CD4-positive, CD25-positive, alpha-beta regulatory T cell (primary cell): ENCODE results near the gene PTGER2. TPM values are rescaled to one million over a fixed set of nuclear protein-coding genes. Genes with fewer than 3 reads are reported as not detected.

ENCODE experiments used
- ATAC-seq, 2 donors: fragments of 150-1000 bp; cut with Tn5 transposase; one replicate each; pipeline ENCODE4 v1.10.0; 2021; ENCODE audit warnings: low read depth in 2 of 2, moderate number of reproducible peaks in 2 of 2, moderate library complexity in 1 of 2
- DNase-seq, 3 donors: peaks; one replicate each; pipeline versions ENCODE4 v3.0.0 to v3.0.0-alpha.2; 2012 to 2022; ENCODE audit warnings: mixed read lengths in 1 of 3
- H3K27ac ChIP-seq: one replicate; pipeline ENCODE4 v1.7.0; 2013; ENCODE audit warnings: mild to moderate bottlenecking, low read length; ENCODE audit not compliant: insufficient read depth, poor library complexity, severe bottlenecking
- H3K27me3 ChIP-seq: one replicate; pipeline ENCODE4 v1.7.0; 2013; ENCODE audit warnings: low read length; ENCODE audit not compliant: control insufficient read depth, insufficient read depth
- H3K36me3 ChIP-seq: one replicate; pipeline ENCODE4 v1.7.0; 2013; ENCODE audit warnings: mild to moderate bottlenecking, low read length, moderate library complexity; ENCODE audit not compliant: control insufficient read depth, insufficient read depth
- H3K4me1 ChIP-seq: 2 replicates; pipeline ENCODE4 v1.7.0; 2013; ENCODE audit warnings: mild to moderate bottlenecking, low read length; ENCODE audit not compliant: insufficient read depth, control insufficient read depth, poor library complexity, severe bottlenecking
- H3K4me3 ChIP-seq: one replicate; pipeline ENCODE4 v1.7.0; 2013; ENCODE audit warnings: low read depth, mild to moderate bottlenecking, low read length, moderate library complexity
- H3K9me3 ChIP-seq, 2 experiments: 1 replicate in 1 of 2; 2 replicates in 1 of 2; pipeline ENCODE4 v1.7.0; 2013; ENCODE audit warnings: low read length in 2 of 2, mild to moderate bottlenecking in 1 of 2, moderate library complexity in 1 of 2; ENCODE audit not compliant: control insufficient read depth in 2 of 2
- H3K27ac Mint-ChIP-seq, 3 donors: one replicate each; pipeline ENCODE4 v1.8.0; 2020 to 2022; ENCODE audit warnings: mild to moderate bottlenecking in 3 of 3, mixed read lengths in 3 of 3, moderate library complexity in 2 of 3
- H3K27me3 Mint-ChIP-seq: one replicate; pipeline ENCODE4 v1.8.0; 2022; ENCODE audit warnings: mild to moderate bottlenecking, mixed read lengths
- H3K36me3 Mint-ChIP-seq: one replicate; pipeline ENCODE4 v1.8.0; 2020; ENCODE audit warnings: mixed read lengths
- H3K4me1 Mint-ChIP-seq, 4 donors: one replicate each; pipeline ENCODE4 v1.8.0; 2020 to 2022; ENCODE audit warnings: mixed read lengths in 4 of 4, mild to moderate bottlenecking in 1 of 4
- H3K4me3 Mint-ChIP-seq, 4 donors: one replicate each; pipeline ENCODE4 v1.8.0; 2020 to 2022; ENCODE audit warnings: mild to moderate bottlenecking in 4 of 4, mixed read lengths in 4 of 4, moderate library complexity in 3 of 4
- H3K9me3 Mint-ChIP-seq, 7 donors: one replicate each; pipeline ENCODE4 v1.8.0; 2020 to 2022; ENCODE audit warnings: mixed read lengths in 7 of 7, mild to moderate bottlenecking in 3 of 7, moderate library complexity in 2 of 7
- polyA plus RNA-seq, 4 donors: library from polyadenylated mRNA; unstranded; fragments of 300-500 nt; fragmentation: Illumina TruSeq; gene quantifications; one replicate each; pipeline ENCODE4 v1.2.3, GENCODE V29; 2021
- total RNA-seq: library from RNA; stranded (reverse); gene quantifications from one replicate; pipeline ENCODE4 v1.2.3, GENCODE V29; 2022

The PTGER2 gene
- total and polyA plus RNA-seq, 5 donors from 2014 or later: 23.1 to 138 (median 78.5) TPM

DNA sequence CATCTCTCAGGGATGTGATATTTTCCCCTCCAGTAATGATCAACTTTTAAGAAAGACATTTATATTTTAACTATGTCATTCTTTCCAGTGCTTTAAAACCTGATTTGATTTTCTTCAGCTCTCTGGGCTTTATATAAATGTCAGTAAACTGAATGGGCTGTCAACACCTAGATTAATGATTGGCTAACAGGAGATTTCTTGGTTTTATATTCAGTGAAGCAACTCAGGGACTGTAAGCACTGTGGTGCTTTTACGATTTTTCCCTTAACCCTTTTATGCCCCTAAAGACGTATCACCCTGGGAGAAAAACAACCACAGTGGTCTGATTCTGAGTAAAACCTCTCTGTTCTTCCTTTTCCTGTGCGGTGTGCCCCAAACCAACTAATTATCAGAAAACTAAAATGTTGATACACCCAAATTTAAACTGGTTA, 38.0 kb downstream of the PTGER2 start:
- Mint-ChIP-seq H3K27me3 (peaks cover 15% of the 10 kb centered on the region), H3K27ac (peak overlapping the region; percentile 91 to 99 (median 97)), H3K9me3 (peaks cover 0 to 4% (median 0%) of the 10 kb centered on the region in 7 donors), H3K4me1 (peaks cover 30 to 79% (median 53%) of the 10 kb centered on the region in 4 donors), H3K36me3 (no peaks in the 10 kb centered on the region), H3K4me3 (peak overlapping the region; percentile 42 to 90 (median 69))
- peak overlapping the region; percentile 66 for H3K27ac ChIP-seq
- peak in 2 of 3 donors; percentile 79 to 97 for DNase-seq
- peak; percentile 91 to 92 for ATAC-seq
- no peaks in the 10 kb centered on the region for H3K27me3 ChIP-seq
- H3K9me3 ChIP-seq: no peaks in the 10 kb centered on the region
- H3K4me3 ChIP-seq: peak overlapping the region; percentile 68
- peaks cover 61% of the 10 kb centered on the region for H3K4me1 ChIP-seq
- H3K36me3 ChIP-seq: no peaks in the 10 kb centered on the region

DNA sequence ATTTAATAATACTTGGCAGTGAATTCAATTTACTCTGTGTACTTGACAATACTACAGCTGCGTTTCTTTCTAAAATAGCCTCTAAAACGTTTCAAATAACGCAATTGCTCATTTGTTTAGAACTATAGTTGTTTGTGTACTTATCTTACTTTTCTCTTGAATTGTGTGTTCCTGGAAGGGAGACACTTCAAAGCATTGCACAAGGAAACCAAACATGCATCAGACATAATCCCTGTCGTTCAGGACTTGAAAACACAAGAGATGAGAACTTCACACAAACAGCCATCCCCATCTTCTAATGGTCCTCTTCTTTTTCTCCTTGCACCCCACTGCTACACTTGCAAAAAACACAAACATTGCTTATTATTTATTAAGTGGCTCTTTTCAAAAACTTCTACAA, 38.5 kb downstream of the PTGER2 start:
- Mint-ChIP-seq H3K9me3 (peaks cover 0 to 4% (median 0%) of the 10 kb centered on the region in 7 donors), H3K36me3 (no peaks in the 10 kb centered on the region), H3K27ac (peak overlapping the region; percentile 91 to 99 (median 97)), H3K4me1 (peaks cover 30 to 77% (median 53%) of the 10 kb centered on the region in 4 donors), H3K4me3 (peak overlapping the region; percentile 42 to 90 (median 69)), H3K27me3 (peaks cover 15% of the 10 kb centered on the region)
- ATAC-seq (peak; percentile 54 to 55), DNase-seq (peak in 1 of 3 donors; percentile 93)
- H3K36me3 ChIP-seq: no peaks in the 10 kb centered on the region
- H3K27me3 ChIP-seq: no peaks in the 10 kb centered on the region
- H3K4me3 ChIP-seq: peak overlapping the region; percentile 68
- H3K9me3 ChIP-seq: no peaks in the 10 kb centered on the region
- H3K4me1 ChIP-seq: peaks cover 60% of the 10 kb centered on the region
- H3K27ac ChIP-seq: peak overlapping the region; percentile 66

DNA sequence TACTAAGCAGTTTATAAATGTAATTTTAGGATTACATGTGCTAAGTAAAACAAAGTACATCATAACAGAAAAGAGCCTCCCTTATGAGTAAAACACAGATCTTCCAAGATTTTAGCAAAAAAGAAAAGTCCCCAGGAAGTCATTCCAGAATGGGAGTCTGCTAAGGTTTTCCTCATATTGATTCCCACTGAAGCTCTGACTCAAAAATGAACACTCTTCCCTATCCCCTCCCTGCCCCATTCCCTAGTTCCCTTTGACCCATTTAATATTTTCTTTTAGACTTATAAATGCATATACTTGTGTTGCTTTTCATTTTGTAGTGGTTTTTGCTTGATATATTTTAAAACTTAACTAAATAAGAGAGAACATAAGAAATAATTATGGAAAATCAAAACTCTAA, 40.1 kb downstream of the PTGER2 start:
- Histone ChIP-seq H3K36me3 (no peaks in the 10 kb centered on the region), H3K9me3 (no peaks in the 10 kb centered on the region), H3K27ac (no peak overlapping the region), H3K27me3 (no peaks in the 10 kb centered on the region), H3K4me3 (no peak overlapping the region), H3K4me1 (peaks cover 57% of the 10 kb centered on the region)
- Mint-ChIP-seq H3K4me3 (peak overlapping the region in 1 of 4 donors; percentile 66), H3K27me3 (peaks cover 15% of the 10 kb centered on the region), H3K27ac (peak overlapping the region in 1 of 3 donors; percentile 96), H3K9me3 (peaks cover 0 to 4% (median 0%) of the 10 kb centered on the region in 7 donors), H3K4me1 (peaks cover 25 to 68% (median 51%) of the 10 kb centered on the region in 4 donors), H3K36me3 (no peaks in the 10 kb centered on the region)
- DNase-seq (no peak), ATAC-seq (no peak)

DNA sequence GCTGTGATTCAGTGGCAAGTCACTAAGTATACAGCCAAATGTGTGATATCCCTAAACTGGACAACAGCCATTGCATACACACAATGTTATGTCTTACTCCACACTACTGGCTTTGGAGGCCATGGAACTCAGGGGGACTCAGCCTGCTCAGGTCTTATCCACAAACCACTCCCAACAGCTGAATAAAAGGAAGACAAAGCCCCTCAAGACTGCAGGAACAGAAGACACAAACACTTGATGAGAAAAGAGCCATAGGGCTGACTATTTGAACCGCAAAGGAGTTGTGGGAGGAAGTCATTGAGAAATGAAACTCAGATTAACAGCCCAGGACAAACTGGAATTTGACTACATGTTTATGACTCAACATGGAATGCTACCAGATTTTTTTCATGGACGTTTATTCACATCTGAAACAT, 40.9 kb downstream of the PTGER2 start:
- peaks cover 0 to 4% (median 0%) of the 10 kb centered on the region in 7 donors for H3K9me3 Mint-ChIP-seq
- no peak for ATAC-seq
- H3K9me3 ChIP-seq: no peaks in the 10 kb centered on the region
- H3K27ac ChIP-seq: no peak overlapping the region
- peaks cover 14% of the 10 kb centered on the region for H3K27me3 Mint-ChIP-seq
- no peaks in the 10 kb centered on the region for H3K36me3 Mint-ChIP-seq
- no peak for DNase-seq
- peaks cover 25 to 63% (median 47%) of the 10 kb centered on the region in 4 donors for H3K4me1 Mint-ChIP-seq
- H3K4me1 ChIP-seq: peaks cover 51% of the 10 kb centered on the region
- no peaks in the 10 kb centered on the region for H3K27me3 ChIP-seq
- H3K4me3 ChIP-seq: no peak overlapping the region
- peak overlapping the region; percentile 6 to 66 (median 34) for H3K4me3 Mint-ChIP-seq
- H3K36me3 ChIP-seq: no peaks in the 10 kb centered on the region
- peak overlapping the region in 2 of 3 donors; percentile 15 to 74 for H3K27ac Mint-ChIP-seq

DNA sequence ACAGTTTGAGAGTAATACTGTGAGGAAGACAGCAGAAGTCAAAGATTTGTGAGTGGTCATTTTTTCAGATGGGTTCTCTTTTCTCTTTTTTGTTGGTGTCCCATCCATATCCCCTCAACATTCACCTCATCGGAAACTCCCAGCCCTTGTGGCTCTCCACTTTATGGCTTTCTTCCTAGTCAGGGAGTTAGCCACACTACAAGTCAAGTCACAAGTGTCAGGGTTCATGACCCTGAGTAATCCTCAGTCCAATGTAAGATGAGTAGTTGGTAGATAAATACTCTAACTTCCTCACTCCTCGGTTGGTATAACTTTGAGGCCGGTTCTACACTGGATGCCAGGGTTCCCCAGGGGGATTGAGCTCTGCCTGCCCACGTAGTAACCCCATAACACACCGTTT, 41.4 kb downstream of the PTGER2 start:
- Mint-ChIP-seq H3K27ac (peak overlapping the region in 1 of 3 donors; percentile 57), H3K4me3 (no peak overlapping the region)
- DNase-seq: no peak

DNA sequence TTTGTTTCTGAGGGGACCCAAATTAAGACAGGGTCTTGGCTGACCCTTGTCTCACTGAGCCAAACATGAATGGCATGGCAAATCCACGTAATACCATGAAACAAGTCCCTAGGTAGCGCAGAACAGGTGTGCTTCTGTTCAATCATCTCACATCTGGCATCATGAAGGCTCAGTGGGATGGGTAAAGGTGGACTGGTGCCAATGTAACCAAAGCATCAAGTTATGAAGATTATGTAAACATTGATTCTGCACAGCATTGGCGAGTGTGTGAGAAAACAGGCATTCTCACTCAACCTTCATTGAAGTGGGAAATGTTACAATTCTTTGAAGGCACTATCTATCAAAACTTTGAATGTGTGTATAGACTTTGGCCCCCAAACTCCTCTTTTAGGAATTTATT, 41.9 kb downstream of the PTGER2 start:
- ATAC-seq: no peak
- H3K27me3 ChIP-seq: no peaks in the 10 kb centered on the region
- no peaks in the 10 kb centered on the region for H3K9me3 ChIP-seq
- Mint-ChIP-seq H3K27ac (peak overlapping the region in 1 of 3 donors; percentile 57), H3K4me1 (peaks cover 16 to 61% (median 39%) of the 10 kb centered on the region in 4 donors), H3K27me3 (peaks cover 9% of the 10 kb centered on the region), H3K9me3 (peaks cover 0 to 4% (median 0%) of the 10 kb centered on the region in 7 donors), H3K4me3 (no peak overlapping the region), H3K36me3 (no peaks in the 10 kb centered on the region)
- DNase-seq: no peak
- H3K4me1 ChIP-seq: peaks cover 41% of the 10 kb centered on the region
- H3K36me3 ChIP-seq: no peaks in the 10 kb centered on the region
- H3K4me3 ChIP-seq: no peak overlapping the region
- H3K27ac ChIP-seq: no peak overlapping the region

More for the DNA sequence above, 41.4 kb downstream of the PTGER2 start:
- H3K27me3 Mint-ChIP-seq: peaks cover 9% of the 10 kb centered on the region
- Histone ChIP-seq H3K9me3 (no peaks in the 10 kb centered on the region), H3K4me1 (peaks cover 46% of the 10 kb centered on the region), H3K4me3 (no peak overlapping the region), H3K36me3 (no peaks in the 10 kb centered on the region), H3K27ac (no peak overlapping the region), H3K27me3 (no peaks in the 10 kb centered on the region)
- no peak for ATAC-seq
- H3K4me1 Mint-ChIP-seq: peaks cover 21 to 61% (median 44%) of the 10 kb centered on the region in 4 donors
- H3K36me3 Mint-ChIP-seq: no peaks in the 10 kb centered on the region
- peaks cover 0 to 4% (median 0%) of the 10 kb centered on the region in 7 donors for H3K9me3 Mint-ChIP-seq

DNA sequence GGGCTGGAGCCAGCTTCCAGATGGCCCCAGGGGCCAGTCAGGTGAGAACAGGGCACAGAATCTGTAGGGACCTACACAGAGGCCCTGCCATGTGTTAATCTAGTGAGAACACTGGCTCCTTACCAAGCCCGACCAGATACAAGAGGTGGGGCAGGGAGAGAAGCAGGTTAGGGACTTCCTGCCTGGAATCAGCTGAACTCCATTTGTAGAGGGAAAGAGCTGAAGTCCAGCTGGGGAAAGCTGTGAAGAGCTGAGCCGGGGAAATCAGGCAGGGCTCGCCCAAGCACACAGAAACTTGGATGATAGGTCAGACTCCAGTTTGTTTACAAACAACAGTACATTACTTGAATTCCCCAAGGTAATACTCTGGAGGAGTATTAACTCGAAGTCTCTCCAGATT, 46.7 kb downstream of the PTGER2 start:
- DNase-seq (no peak), ATAC-seq (no peak)
- Mint-ChIP-seq H3K27ac (peak overlapping the region in 1 of 3 donors; percentile 57), H3K27me3 (peaks cover 11% of the 10 kb centered on the region), H3K4me3 (no peak overlapping the region), H3K4me1 (peaks cover 0 to 19% (median 8%) of the 10 kb centered on the region in 4 donors), H3K9me3 (peaks cover 0 to 2% (median 0%) of the 10 kb centered on the region in 7 donors), H3K36me3 (no peaks in the 10 kb centered on the region)
- Histone ChIP-seq H3K4me3 (no peak overlapping the region), H3K9me3 (no peaks in the 10 kb centered on the region), H3K36me3 (no peaks in the 10 kb centered on the region), H3K27me3 (no peaks in the 10 kb centered on the region), H3K4me1 (no peaks in the 10 kb centered on the region), H3K27ac (no peak overlapping the region)
